GM18498 (cell line): ENCODE data around the gene FGFR4.

Source experiments
- ATAC-seq: cut with Tn5 transposase; IDR thresholded peaks from one replicate; pipeline ENCODE4 v1.9.1; 2021; ENCODE audit warnings: mild to moderate bottlenecking, moderate library complexity; ENCODE audit not compliant: unreplicated experiment

The FGFR4 gene

DNA sequence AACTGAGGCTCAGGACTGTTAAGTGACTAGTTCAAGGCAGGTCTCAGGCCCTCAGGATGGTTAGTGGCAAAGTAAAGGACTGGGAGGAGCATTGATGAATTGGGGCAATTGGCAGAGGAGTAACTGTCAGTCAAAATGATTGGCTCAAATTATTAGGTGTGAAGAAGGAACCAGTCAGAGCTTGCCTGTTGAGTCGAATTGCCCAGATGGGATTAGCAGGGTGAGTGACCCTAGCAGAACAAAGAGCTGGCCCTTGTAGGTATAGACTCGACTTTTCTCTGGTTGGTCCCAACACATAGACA is 44.3 kb downstream of the FGFR4 start:
- no peak for ATAC-seq

- no peak for ATAC-seq
These were observed 44.8 kb downstream of the FGFR4 start for GRCh38 chr5:177131352-177132135.

GRCh38 chr5:177132136-177133095 is 45.7 kb downstream of the FGFR4 start:
- peak; percentile 0 for ATAC-seq

DNA sequence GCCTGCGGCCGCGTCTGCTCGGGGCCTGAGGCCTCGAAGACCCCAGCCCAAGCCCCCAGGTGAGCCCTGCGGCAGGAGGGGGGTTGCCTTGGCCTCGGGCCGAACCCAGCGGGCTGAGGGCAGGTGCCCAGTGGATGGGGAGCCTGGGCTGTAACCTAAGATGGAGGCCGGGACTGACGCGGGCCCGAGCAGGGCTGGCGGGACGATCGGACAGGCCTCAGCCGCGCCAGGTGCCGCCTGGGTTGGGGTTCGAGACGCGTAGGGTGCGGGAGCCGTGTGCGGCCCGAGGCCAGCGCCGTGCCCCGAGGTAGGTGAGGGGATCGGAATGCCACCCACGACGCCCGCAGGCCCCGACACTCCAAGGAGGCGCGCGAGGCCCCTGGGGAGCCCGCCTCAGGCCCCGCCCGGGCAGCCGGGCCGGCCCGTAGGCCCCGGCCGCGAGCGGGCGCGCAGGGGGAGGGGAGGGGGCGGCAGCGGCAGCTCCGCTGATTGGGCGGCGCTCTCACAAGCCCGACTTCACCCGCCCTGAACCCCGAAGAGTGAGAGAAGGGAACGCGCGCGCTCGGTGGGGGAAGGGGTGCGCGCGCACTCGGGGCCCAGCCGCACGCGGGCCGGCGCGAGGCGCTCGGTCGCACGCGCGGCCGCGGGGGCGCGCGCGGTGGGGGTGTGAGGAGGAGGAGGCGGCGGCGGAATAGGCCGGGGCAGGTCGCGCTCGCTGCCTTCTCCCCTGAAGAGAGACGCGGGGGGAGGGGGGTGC is 46.6 kb downstream of the FGFR4 start, which contains the start of gene NSD1:
Gene NSD1, plus strand, starts transcription at position 678 of the 757 bp plus-strand sequence. CDS start 1,331 bp downstream, outside the sequence.
- ATAC-seq = peak; percentile 68

GRCh38 chr5:177133853-177134696 is 47.4 kb downstream of the FGFR4 start:
- peak; percentile 31 for ATAC-seq

DNA sequence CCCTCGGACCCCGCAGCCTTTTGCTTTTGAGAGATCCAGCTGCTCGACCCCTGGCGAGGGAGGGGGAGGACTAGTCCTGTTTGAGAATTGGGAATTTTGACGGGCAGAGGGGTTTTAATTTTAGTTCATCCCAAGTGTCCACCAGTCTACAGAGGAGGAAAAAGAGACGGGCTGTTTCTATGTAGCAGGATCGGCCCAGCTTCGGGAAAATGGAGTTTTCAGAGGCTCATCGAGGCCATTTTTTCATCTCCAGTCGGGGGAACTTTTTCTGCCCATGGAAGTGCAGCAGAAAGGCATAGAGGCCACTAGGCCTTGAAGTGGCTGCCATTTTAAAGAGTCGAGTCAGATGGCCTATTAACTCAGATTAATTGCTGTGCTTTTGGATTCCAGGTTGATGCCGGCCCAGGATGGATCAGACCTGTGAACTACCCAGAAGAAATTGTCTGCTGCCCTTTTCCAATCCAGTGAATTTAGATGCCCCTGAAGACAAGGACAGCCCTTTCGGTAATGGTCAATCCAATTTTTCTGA is 48.0 kb downstream of the FGFR4 start:
- ATAC-seq = no peak

GRCh38 chr5:177140312-177140711 is 53.6 kb downstream of the FGFR4 start:
- no peak for ATAC-seq

DNA sequence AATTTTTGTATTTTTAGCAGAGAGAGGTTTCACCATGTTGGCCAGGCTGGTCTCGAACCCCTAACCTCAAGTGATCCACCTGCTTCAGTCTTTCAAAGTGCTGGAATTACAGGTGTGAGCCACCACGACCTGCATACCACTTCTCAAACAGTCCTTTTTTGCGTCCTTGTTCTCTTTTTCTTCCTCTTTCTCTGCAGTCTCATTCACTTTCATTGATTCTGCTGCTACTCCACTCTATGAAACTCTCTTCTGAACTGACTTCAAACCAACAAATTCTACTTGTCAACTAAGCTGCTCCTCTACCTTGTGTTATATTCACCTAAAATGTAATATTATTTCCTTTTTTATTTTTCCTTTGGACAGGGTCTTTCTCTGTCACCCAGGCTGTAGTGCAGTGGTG is 54.8 kb downstream of the FGFR4 start:
- ATAC-seq = no peak

DNA sequence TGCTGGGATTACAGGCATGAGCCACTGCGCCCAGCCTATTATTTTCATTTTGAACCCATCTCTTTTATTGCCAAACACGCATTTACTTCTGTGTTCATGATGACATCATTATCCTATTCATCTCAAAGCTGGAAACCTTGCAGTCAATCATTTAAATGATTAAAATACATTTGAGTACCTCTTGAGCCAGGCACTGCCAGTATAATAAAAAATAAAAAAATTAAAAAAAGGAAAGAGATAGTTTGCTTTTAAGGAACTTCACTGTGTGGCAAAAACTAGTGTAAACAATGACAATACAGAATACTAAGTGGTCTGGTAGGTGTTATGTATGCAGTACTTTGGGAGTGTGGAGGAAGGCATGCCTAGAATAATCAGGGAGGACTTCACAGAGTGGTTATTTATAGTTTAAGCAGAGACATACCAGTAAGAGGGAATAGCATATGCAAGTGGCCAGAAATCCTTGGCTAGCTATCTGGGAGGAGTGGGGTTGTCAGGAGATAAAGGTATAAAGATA is 55.4 kb downstream of the FGFR4 start:
- ATAC-seq = no peak

- no peak for ATAC-seq
These were observed 56.1 kb downstream of the FGFR4 start for GRCh38 chr5:177142778-177143177.

DNA sequence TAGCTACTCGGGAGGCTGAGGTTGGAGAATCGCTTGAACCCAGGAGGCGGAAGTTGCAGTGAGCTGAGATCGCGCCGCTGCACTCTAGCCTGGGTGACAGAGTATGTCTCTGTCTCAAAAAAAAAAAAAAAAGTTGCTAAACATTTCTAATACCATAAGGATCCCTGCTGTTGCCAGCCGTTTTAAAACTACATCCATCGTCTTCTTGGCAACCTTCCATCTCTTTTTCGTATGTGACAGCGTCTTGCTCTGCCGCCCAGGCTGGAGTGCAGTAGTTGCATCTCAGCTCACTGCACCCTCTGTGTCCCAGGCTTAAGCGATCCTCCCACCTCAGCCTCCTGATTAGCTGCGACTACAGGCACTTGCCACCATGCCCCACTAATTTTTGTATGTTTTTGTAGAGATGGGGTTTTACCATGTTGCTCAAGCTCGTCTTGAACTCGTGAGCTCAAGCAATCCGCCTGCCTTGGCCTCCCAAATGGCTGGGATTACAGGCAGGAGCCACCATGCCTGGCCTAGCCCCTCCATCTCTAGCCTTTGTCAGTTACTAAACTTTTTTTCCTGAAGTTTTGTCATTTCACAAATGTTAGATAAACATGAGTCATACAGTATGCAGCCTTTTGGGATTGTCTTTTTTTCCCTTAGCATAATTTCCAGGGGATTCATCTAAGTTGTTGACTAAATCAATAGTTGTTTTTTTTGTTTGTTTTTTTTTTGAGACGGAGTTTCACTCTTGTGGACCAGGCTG is 60.4 kb downstream of the FGFR4 start:
- ATAC-seq = no peak
